Measurements from ENCODE around the gene TRAPPC2L.

TRAPPC2L gene

DNA sequence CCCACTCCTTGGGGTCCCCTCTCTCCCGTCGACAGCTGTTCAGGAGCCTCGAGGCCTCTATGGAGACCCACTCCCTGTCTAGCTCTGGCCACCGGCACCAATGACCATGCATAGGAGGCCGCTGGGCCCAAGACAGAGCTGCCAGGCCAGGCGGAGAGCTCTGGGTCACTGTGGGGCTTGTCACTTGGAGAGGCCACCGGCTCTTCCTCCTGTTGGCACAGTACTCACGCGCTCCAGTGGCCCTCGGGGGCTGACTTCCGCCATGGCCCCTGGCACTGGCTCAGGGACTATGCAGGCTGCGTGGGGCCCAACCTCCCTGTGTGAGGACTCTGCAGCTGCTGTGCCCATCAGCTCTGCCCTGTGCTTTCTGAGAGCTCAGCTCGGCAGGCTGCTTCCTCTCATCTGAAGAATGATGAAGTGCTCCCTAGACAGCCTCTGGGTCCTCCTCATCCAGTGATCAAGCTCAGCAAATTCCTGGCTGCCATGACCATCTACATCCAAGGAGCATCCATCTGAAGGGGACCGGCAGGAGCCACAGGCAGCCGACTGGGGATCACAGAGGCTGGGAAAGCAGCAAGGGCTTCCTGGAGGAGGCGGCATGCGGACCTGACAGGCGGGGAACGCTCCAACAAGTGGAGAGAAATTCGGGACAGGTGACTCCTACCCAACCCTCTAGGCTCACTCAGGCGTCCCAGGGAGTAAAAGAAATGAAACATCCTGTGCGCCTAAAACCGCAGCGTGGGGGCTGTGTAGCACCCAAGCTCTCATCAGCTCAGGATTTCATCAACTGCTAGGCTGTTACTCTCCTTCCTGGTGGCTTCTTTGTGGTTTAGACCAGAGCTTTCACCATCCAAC lies 17.0 kb upstream of the TRAPPC2L start:
- no peak for DNase-seq (ENCODE audit: low spot score)

DNA sequence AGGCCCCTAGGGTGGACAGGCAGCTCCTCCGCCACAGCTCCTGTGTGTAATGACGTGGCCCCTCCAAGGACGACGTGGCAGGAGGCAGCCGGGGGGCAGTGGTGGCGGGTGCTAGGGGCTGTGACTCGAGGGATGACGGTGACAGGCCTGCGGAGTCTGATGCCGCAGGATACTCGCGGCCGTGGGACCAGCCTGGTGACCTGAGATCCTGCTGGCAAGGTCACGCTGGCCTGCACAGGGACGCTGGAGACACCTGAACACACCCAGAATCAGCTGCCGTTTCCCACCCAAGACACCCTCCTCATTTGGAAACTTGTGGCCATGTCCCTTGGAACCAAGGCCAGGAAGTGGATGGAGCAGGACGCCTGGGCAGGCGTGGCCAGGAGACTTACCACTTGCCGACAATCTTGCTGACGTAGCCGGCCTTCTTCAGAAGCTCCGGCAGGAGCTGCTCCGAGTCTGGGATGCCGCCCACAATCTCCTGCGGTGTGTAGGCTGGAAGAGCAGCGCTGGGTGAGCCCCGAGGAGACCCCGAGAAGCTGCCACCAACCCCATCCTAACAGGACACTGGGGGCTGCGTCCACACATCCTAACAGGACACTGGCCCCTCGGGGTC lies 16.2 kb upstream of the TRAPPC2L start:
- DNase-seq (ENCODE audit: low spot score): no peak

DNA sequence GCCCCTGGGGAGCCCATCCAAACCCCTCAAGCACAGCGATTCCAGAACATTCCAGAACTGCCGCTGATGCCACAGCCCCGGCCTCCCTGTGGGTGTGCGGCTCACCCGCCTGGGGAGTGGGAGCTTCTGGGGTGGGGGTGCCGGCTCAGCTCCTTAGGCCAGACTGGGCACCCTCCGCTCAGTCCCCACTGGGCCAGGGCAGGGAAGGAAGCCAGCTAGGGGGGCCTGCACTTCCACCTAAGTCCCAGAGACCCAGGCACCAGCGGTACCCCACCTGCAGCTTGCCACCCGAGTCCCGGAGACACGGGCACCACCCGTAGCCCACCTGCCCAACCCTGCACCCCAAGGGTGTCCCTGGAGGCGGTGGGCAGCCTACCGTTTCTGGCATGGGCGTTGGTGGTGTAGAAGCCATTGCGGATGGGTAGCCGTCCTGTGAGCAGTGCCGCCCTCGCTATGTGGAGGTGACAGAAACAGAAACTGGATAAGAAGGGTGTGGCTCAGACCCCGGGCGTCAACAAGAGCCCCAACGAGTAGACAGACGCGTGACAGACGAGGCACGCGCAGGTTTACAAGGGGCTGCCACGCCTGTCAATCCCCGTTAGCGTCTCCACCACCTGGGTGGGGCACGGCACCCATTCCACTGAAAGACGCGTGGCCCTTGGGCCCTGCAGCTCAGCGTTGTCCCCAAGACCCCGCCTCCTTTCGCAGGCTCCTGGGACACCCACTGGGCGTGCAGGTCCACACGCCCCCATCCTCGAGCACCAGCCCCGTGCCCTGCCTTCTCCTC lies 15.2 kb upstream of the TRAPPC2L start:
- DNase-seq (ENCODE audit: low spot score): no peak

DNA sequence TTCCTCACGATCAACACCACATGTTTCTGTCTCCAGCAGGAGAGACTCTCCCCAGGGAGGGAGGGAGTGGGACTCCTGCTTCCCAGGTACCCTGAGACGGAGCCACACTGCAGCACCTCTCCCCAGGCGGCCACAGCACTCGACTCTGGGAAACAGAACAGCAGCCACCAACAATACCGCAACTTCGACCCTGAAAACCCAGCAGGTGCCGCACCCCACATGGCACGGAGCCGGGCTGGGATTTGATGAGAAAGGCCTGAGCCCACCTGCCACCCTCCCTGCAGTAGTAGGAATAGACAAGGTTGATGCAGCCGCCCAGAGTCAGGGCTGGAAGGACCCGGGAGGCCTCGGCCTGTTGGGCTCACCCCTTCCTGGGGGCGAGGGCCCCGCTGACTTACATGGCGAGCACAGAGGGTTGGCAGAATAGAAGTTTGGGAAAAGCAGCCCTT lies 14.6 kb upstream of the TRAPPC2L start:
- DNase-seq (ENCODE audit: low spot score): no peak

DNA sequence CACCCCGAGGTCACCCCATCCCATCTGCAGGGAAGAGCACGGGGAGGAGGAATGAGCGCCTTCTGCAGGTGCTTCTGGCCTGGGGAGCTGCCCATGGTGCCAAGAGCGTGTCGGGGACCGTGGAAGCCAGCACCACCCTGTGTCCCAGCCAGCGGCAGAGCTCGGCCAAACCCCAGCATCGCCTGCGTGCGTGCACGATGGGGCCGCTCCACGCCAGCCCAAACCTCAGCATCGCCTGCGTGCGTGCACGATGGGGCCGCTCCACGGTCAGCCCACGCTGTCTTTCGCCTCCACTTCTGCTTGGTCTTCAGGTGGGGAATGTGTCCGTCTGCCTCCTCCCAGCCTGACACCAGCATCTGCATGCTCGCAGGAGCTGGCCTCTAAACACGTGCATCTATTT lies 14.1 kb upstream of the TRAPPC2L start:
- DNase-seq (ENCODE audit: low spot score): no peak

DNA sequence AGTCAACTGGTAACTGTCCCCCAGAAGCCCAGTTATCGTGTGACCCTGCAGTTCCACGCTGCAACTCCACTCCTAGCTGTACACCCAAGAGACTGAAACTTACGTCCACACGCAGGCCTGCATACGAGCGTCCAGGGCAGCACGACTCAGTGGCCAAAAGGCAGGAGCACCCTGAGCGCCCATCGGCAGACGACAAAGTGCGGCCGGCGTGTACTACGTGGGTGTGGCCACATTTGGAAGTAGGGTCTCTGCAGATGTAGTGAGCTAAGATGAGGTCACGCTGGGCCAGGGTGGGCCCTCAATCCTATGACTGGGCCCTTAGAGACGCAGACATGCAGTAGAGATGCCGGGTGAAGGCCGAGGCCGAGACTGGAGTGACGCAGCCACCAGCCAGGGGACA lies 13.7 kb upstream of the TRAPPC2L start:
- DNase-seq (ENCODE audit: low spot score): no peak

DNA sequence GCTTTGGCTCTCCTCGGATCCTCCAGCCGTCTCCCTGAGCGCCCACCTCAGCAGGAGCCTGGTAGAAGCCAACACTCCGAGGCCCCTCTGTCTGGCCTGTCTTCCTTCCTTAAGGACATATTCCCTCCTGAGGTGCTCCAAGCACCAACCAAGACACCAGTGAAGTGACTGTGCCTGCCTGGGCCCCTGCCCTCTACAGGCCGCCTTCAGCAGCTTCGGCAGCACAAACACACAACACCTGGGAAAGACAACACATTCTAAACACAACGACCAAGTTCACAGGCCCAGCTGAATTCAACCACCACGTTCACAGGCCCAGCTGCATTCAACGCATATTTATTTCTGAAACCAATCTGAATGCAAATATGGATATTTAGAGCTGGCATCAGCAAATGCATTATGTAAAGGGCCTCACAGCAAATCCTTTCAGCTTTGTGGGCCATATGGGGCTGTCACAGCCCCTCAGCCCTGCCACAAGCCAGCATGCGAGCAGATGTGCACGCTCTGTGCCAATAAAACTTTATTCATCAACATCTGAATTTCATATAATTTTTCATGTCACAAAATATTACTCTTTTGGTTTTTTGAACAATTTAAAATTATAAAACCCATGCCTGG lies 12.4 kb upstream of the TRAPPC2L start:
- no peak for DNase-seq (ENCODE audit: low spot score)

DNA sequence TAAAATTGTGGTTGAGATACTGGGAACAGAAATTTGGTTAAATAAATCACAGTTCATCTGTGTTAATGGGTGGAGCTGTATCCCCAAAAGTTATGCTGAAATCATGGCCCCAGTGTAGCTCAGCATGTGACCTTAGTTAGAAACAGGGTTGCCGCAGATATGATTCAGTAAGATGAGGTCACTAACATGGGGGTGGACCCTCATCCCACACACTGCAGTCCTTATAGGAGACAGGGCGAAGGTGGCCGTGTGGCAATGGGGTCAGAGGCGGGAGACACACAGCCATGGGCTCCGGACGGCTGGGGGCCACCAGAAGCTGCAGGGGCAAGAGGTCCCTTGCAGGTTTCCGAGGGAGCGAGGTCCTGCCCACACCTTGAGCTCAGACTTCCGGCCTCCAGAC lies 10.8 kb upstream of the TRAPPC2L start:
- no peak for DNase-seq (ENCODE audit: low spot score)

DNA sequence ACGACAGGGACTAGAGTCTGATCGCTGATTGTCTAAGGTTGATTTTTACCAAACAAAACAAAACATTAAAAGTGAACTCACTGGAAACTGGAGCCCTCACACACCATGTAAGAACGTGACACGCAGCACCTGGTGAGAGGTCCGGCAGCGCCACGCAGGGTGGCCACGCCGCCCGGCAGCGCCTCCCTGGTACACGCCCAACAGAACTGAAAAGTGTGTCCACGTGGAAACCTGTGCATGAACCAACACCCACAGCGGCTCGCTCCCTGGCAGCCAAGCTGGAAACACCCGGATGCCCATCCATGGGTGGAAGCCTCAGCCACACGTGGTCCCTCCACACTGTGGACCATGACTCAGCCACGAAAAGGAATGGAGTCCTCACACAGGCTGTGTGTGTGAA lies 9.3 kb upstream of the TRAPPC2L start:
- DNase-seq (ENCODE audit: low spot score): no peak

DNA sequence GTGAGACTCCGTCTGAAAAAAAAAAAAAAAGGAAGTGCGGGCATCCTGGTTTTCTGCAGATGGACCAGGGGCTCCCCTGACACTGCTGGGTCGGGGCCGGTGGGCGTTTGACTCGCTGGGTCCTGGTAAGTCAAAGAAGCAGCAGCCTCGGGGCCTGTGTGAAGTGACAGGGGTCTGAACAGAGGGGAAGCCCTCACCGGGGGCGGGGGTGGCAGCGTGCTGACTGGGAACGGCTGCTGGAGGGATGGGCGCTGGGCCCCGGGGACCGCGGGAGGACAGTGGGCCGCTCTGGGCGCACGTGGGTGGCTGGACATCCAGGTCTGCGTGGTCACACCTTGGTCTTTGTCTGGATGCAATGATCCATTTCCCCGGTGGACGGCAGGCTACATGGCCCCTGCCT lies 8.4 kb upstream of the TRAPPC2L start:
- DNase-seq (ENCODE audit: low spot score): no peak

DNA sequence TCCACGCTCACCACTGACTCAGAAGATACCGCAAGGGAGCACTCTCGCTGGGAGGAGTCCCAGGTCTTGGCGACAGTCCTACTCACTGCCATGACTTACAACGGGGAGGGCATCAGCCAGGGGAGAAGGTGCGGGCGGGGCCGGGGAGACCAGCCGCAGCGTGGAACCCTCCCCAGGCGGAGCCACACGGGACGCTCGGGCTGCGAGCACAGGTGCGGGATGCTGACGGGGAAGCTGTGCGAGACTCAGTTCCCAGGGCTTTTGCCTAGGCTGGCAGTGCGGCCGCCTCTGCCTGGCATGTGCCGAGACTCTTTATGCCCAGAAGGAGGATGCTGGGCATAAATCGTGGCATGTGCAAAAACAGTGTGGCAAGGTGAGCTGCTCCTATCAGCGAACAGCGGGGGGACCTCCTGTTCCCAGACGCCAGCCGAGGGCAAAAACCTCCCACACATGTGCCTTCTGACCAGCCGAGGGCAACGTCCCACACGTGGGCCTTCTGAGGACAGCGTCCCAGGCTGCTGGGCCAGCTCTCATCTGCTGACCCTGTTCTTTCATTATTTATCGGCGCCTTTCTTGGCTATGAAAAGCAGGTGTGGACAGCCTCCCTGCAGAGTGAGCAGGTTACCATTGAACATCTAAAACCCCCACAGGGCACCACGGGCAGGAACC lies 6.3 kb upstream of the TRAPPC2L start:
- DNase-seq (ENCODE audit: low spot score): no peak

DNA sequence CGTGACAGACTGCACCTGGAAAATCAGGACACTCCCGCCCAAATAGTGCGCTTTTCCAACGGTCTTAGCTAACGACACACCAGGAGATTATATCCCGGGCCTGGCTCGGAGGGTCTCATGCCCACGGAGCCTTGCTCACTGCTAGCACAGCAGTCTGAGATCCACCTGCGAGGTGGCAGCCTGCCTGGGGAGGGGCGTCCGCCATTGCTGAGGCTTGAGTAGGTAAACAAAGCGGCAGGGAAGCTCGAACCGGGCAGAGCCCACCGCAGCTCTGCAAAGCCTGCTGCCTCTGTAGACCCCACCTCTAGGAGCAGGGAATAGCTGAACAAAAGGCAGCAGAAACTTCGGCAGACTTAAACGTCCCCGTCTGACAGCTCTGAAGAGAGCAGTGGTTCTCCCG lies 5.3 kb upstream of the TRAPPC2L start:
- DNase-seq (ENCODE audit: low spot score): no peak

DNA sequence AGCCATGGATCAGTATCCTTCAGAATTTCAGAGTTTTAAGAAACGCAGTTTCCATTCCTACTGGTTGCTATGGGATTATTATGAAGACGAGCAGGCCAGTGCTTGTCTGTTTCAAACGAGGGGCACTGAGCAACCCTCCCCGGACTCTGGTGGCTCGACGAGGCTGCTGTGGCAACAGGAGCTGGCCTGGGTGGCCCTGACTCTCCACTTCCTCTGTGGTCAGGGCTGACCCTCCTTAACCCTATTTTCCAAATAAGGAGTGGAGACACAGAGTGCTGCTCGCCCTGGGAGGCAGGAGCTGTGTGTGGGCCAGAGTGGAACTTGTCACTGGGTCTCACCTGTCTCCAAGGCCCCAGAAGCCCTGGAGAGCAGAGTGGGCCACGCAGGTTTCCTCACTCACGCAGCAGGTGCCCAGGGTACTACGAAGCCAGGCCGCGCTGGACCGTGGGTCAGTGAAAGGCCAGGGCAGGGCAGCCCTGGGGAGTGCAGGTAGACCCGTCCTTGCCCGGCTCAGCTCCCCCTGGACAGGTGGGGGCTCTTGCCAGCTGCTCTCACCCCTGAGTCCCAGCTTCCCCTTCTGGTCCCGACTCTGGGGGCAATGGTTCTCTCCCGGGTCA lies 3.5 kb upstream of the TRAPPC2L start:
- DNase-seq (ENCODE audit: low spot score): no peak

DNA sequence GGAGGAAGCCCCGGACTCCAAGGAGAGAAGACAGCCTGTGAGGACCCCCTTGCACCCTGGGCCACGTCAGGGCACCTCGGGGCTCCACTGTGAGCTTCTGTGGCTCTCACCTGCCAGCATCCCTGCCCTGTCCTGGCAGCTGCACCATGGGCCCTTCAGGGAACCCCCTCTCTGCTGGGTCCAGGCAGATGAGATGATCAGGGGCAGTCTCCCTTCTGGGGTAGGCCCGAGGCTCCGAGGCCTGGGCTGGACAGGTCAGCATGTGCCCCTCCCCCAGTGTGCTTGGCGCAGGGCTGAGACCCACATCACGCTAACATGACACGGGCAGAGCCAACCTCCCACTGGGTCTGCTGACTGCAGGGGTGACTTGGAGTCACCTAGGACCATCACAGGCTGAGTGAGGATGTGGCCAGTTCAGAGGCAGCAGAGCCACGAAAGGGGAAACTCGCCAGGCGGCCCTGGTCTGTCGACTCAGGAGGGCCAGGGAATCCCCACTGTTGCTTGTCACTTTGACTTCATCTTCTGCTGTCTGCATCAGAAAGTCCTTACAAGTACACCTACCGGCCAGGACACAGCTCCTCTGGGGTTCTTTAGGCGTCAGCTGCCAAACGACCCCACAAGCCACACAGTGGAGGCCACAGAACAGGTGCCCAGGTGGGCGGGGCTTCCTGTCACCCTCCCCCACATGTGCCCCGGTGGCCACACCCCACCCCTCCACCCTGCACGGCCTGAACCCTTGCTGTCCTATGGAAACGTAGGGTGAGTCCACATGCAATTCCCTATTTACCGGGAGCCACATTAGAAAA lies 2.4 kb upstream of the TRAPPC2L start:
- DNase-seq (ENCODE audit: low spot score): peak; percentile 8

DNA sequence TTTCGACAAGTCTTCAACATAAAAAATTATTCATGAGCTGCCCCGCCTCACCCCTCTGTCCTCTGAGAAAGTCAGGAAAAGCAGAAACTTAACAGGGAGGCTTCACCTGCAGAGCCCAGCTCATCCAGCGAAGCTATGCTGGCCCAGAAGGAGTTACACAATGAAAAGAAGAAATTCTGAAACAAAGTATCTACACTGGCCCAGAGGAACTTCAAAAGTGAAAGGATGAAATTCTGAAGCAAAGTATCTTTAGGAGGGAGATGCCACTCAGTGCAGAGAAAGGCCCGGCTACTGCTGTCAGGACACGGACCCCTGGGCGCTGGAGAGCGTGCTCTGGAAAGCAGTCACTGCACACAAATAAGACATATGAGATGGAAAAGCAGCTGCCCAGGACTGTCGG lies 1.8 kb upstream of the TRAPPC2L start:
- DNase-seq (ENCODE audit: low spot score): no peak

DNA sequence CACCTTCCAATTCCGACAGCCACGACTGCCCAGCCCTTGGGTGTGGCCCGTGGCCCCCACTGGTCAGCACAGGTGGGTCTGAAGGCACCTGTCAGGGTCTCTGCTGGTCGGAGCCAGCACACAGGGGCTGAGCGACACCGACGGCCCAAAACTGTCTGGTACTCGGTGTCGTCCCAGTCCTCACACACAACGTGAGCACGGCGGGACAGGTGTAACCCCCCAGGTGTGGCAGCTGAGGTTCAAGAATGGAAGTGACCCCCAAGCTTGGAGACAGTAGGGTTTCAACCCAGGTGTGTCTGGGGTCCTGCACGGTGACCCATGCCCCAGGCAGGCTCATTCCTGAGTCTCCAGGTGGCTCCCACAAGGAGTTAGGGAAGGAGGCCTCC lies 1.2 kb upstream of the TRAPPC2L start:
- no peak for DNase-seq (ENCODE audit: low spot score)

DNA sequence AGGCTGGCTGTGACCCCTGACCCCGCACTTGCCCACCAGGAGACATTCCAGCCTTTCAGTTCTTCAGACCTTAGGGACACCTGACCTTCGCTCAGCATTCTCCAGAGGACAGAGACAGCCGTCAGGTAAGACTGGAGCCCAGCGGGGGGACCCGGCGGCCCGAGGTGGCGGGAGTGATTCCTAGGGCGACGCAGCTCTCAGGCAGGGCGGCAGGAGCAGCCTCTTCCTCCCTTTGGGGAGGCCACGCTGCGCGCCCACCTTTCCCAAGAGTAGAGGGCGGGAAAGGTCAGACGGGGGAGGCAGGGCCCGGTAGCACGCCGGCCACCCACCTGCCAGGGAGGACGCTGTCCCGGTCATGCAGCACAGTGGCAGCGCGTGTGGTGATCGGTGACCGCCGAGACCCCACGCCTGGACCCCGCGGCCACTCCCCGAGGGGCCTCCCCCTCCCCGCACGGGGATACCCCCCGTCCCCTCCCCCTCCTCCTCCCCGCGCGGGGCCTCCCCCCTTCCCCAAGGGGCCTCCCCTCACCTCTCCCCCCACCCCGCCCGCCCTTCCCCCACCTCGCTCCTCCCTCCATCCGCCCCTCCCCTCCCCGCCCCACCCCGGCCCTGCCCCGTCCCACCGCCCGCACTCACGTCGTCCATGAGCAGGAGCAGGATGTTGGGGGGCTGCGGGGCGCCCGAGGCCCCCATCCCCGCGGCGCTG lies 652 bp upstream of the TRAPPC2L start:
- DNase-seq (ENCODE audit: low spot score): no peak

DNA sequence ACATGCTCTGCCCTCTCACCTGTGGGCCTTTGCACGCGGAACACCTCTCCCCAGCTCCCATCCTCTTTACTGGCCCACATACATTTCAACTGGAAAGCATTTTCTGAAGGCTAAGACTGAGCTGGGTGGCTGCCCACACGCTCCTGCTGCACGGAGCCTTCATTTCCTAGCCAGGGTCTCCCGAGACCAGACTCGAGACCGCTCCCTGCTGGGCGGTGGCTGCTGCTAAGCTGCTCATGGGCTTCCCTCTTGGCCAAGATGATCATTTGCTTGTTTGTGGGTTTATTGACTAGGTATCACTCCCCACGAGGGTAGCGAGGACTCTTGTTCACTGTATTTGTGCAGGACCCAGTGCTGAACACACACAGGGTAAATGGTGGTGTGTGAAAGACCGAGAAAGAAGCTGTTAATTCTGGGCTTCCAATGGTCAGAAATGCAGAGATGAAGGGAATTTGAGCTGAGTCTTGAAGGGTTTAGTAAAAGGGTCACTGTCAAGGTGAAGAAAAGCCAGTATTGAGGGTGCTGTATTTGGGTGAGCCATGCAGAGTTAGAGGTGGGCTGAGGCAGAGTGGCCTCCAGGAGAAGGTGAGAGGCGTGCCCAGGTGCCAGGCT lies 907 bp downstream of the TRAPPC2L start:
- DNase-seq (ENCODE audit: low spot score): peak; percentile 77

DNA sequence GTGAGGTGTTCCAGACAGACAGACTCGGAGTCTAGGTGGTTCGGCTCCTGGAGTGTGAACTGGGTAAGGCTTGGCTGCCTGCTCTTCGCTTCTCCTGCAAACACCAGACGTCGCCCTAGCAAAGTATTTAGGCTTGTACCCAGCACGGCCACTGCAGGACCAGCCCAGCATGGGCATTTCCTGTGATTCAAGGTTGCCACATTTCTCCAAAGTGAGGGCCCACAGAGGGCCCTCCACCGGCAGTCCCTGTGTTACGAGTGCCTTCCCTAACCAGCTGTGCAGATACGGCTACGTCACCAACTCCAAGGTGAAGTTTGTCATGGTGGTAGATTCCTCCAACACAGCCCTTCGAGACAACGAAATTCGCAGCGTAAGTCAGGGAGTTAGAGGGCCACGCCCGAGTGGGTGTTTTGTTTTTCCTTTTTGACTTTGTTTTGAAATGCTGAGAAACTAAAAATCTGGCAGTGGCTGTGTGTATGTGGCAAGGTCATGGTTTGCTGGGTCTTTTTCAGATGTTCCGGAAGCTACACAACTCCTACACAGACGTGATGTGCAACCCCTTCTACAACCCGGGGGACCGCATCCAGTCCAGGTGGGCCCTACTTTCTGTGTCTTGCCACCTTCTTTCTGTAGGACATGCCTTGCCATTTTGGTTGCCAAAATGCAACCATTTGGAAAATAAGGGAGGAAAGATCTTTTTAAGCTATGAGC lies 2.6 kb downstream of the TRAPPC2L start:
- no peak for DNase-seq (ENCODE audit: low spot score)

Measured in CD4-positive, alpha-beta T cell treated with Interleukin-15 for 4 hours (primary cell).